Spleen (tissue), 7 donors: ENCODE measurements around the gene LGALS8.

ENCODE experiments used
- CTCF ChIP-seq, 11 experiments: fragments of 200-600 bp in 7 of 11; fragments of 450-650 bp in 4 of 11; sonication (generic) in 4 of 11; IDR thresholded peaks in 8 of 11; conservative IDR thresholded peaks in 3 of 11; 1 replicate in 7 of 11; 2 replicates in 4 of 11; pipeline versions ENCODE4 v1.4.0 to v1.8.0; 2016 to 2021; ENCODE audit warnings: antibody characterized with exemption in 11 of 11, inconsistent platforms in 4 of 11, mild to moderate bottlenecking in 1 of 11
- POLR2A ChIP-seq, 3 donors: fragments of 450-650 bp; IDR thresholded peaks; one replicate each; pipeline ENCODE4 v1.5.1; 2017; ENCODE audit warnings: antibody characterized with exemption in 3 of 3, mild to moderate bottlenecking in 1 of 3
- donor health status: DM: no; HTN: no; CAD: no; lungs with moderate emphysema.
- donor health status: DM: no; HTN: no; CAD: no.
- donor health status: DM: no; HTN: no; CAD: no.

- TF ChIP-seq POLR2A (IDR thresholded peaks at IDR 0.05): no peak
- no peak for TF ChIP-seq CTCF (IDR thresholded peaks at IDR 0.05 in 8 of 11, conservative IDR thresholded peaks at IDR 0.05 in 3 of 11)
Measured at GRCh38 chr1:236568285-236568894, 44.6 kb downstream of the LGALS8 start.
